Bronchial epithelial cell (primary cell): ENCODE measurements around the gene PRSS38. TPM values are rescaled to one million over a fixed set of nuclear protein-coding genes. Genes with fewer than 3 reads are reported as not detected.

Source experiments
- DNase-seq: peaks from one replicate; pipeline ENCODE4 v3.0.0-alpha.2; 2010; ENCODE audit warnings: low read depth
- FAIRE-seq: peaks from 2 replicates; lab custom pipeline; 2011; peaks lifted over from hg19 to GRCh38; lab: Jason Lieb, UNC
- H3K27me3 ChIP-seq: 2 replicates; pipeline ENCODE4 v1.5.1; 2011; ENCODE audit warnings: low read length; ENCODE audit not compliant: control insufficient read depth, insufficient read depth
- H3K36me3 ChIP-seq: 2 replicates; pipeline ENCODE4 v1.5.1; 2011; ENCODE audit warnings: low read length; ENCODE audit not compliant: control insufficient read depth, insufficient read depth
- H3K4me3 ChIP-seq: 2 replicates; pipeline ENCODE4 v1.5.1; 2011; ENCODE audit warnings: mild to moderate bottlenecking, low read depth, low read length, control low read depth
- total RNA-seq: library from RNA; depleted of rRNA; stranded (reverse); fragments of >200 nt; gene quantifications from 2 replicates; pipeline ENCODE4 v1.2.1, GENCODE V29; 2014
- TF ChIP-seq, protein P1 (sequence below): IDR thresholded peaks from 2 replicates; pipeline ENCODE4 v1.5.1; 2011; ENCODE audit warnings: mild to moderate bottlenecking, moderate library complexity, low read length, control low read depth, inconsistent platforms; ENCODE audit not compliant: insufficient read depth, severe bottlenecking

The PRSS38 gene
- total RNA-seq, 1 donor from 2014 or later: not detected

DNA sequence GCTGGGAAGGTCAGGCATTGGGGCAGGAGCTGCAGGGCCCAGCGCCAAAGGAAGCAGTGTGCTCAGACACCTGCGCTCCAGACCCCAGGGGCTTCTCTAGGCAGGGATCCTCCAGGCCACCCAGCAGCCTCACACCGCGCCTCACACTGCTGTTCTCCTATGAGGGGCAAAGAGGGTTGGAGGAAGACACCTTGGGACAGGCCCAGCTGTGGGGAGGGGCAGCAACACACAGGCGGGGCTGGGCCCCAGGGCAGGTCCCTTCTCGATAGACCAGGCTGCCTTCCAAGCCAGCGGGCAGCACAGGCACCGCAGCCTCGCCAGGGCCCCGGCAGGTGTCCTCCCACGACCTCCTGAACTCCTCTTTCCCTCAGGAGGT lies 20.7 kb upstream of the PRSS38 start:
- DNase-seq: no peak
- TF ChIP-seq, protein P1, sequence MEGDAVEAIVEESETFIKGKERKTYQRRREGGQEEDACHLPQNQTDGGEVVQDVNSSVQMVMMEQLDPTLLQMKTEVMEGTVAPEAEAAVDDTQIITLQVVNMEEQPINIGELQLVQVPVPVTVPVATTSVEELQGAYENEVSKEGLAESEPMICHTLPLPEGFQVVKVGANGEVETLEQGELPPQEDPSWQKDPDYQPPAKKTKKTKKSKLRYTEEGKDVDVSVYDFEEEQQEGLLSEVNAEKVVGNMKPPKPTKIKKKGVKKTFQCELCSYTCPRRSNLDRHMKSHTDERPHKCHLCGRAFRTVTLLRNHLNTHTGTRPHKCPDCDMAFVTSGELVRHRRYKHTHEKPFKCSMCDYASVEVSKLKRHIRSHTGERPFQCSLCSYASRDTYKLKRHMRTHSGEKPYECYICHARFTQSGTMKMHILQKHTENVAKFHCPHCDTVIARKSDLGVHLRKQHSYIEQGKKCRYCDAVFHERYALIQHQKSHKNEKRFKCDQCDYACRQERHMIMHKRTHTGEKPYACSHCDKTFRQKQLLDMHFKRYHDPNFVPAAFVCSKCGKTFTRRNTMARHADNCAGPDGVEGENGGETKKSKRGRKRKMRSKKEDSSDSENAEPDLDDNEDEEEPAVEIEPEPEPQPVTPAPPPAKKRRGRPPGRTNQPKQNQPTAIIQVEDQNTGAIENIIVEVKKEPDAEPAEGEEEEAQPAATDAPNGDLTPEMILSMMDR: no peak
- Histone ChIP-seq H3K4me3 (no peak overlapping the region), H3K36me3 (no peaks in the 10 kb centered on the region), H3K27me3 (peaks cover 10% of the 10 kb centered on the region)
- no peak for FAIRE-seq

DNA sequence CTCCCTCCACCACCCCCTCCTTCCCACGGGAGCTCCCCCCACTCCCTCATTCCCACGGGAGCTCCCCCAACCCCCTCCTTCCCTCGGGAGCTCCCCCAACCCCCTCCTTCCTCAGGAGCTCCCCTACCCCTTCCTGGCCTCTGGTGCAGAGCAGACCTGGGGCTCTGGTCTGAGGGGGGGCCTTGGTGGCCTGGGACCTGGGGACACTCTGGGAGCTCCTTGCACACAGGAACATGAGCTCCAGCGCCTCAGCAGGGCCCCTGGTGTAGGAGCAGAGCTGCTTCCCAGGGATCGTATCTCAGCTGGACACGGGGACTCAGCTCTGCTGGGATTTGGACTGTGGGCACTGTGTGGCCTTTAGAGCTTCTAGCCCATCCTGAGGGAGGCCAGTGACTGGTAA lies 19.7 kb upstream of the PRSS38 start:
- no peak for FAIRE-seq
- H3K4me3 ChIP-seq: no peak overlapping the region
- no peak for DNase-seq
- H3K36me3 ChIP-seq: no peaks in the 10 kb centered on the region
- H3K27me3 ChIP-seq: peaks cover 10% of the 10 kb centered on the region
- TF ChIP-seq, protein P1: no peak

DNA sequence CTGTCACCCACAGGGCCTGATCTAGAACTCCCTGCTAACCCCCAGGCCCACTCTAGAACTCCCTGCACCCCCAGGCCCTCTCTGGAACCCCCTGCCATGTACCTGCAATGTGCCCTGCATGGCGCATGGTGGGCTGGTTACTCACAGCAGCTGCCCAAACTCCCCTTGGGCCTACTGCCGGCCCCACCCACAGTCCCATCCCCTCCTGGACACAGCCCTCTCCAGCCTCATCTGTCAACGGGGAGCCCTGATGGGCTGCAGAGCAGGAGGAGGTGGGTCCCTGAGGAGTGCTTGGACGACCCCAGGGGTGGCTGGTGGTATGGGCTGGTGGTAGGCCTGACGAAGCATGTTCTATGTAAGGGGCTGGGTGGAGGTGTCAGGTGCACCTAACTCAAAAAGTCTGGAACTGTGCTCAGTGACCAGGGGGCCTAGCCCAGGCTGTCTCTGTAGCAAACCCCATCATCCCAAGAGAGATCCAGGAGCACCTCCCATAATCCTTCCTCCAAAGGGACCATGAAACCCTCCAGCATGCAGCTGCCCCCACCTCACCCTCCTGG lies 19.0 kb upstream of the PRSS38 start:
- no peak for FAIRE-seq
- no peak for DNase-seq

DNA sequence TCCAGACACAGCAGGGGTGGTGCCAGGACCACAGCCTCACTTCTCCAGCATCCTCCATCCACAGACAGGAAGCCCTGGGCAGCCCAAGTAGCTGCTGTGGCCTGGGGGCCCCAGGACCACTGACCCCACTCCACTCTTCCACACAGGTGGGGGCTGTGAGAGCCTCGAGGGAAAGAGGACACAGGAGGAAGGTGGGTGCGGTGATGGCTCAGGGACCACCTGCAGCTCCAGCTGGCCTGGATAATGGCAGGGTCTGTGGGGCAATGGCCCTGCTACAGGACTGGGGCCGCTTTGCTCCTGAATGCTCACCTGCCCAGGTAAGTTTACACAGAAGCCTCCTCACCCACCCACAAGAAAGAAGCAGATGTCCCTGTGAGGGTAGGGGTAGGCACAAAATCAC lies 18.3 kb upstream of the PRSS38 start:
- no peak overlapping the region for H3K4me3 ChIP-seq
- peaks cover 10% of the 10 kb centered on the region for H3K27me3 ChIP-seq
- DNase-seq: no peak
- FAIRE-seq: no peak
- no peaks in the 10 kb centered on the region for H3K36me3 ChIP-seq
- TF ChIP-seq, protein P1: no peak

More for the DNA sequence above, 19.0 kb upstream of the PRSS38 start:
- TF ChIP-seq, protein P1: no peak
- Histone ChIP-seq H3K27me3 (peaks cover 10% of the 10 kb centered on the region), H3K4me3 (no peak overlapping the region), H3K36me3 (no peaks in the 10 kb centered on the region)

DNA sequence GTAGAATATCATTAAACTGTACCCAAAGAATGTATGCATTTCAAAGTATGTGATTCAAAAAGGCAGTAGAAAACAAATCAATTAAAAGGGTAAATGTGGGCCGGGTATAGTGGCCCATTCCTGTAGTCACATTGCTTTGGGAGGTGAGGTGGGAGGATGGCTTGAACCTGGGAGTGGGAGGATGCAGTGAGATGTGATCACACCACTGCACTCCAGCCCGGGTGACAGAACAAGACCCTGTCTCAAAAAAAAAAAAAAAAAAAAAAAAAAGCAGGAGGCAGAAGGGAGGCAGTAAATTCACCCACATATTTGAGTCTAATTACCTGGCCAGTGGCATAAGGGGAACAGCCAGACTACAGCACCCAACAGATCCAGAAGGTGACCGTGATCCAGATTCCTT lies 17.9 kb upstream of the PRSS38 start:
- peaks cover 10% of the 10 kb centered on the region for H3K27me3 ChIP-seq
- no peak for DNase-seq
- FAIRE-seq: no peak
- H3K36me3 ChIP-seq: no peaks in the 10 kb centered on the region
- TF ChIP-seq, protein P1: no peak
- H3K4me3 ChIP-seq: no peak overlapping the region

DNA sequence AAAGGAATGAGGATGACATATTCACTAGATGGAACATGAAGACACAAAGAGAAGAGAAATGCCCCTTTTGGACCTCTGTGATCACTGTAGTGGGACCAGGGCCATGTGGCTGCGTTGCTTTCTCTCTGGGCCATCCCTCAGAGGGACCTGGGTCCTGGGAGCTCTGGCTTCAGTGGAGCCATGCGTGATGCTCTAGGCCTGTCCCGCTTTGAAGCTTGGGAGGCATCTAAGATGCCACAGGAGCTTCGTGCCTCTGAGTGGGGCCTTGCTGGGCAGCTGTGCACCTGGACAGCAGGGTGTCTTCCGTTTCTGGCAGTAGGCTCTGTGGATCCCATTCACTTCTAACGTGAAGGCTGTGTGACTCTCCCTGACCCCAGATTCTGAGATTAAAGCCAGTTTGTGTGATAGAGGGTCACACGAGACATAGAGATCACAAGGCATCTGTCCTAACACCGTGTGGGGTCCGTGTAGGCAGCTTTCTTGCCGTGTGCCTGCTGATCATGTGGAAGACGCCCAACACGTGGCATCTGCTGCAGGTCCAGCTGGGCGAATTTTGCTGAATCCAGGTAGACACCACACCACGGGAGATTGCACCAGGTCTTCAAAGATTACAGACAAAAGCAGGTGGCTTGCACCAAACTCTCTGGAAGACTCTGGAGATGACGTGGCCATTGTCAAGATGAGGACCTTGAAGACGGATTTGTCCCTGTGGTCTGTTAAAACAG lies 17.2 kb upstream of the PRSS38 start:
- peaks cover 10% of the 10 kb centered on the region for H3K27me3 ChIP-seq
- TF ChIP-seq, protein P1: no peak
- no peaks in the 10 kb centered on the region for H3K36me3 ChIP-seq
- DNase-seq (no peak), FAIRE-seq (no peak)
- H3K4me3 ChIP-seq: no peak overlapping the region
